Activated B cell treated with CpG ODN at 0.5 μM for 24 hours (primary cell): ENCODE results near the gene LST1. TPM values are rescaled to one million over a fixed set of nuclear protein-coding genes. Genes with fewer than 3 reads are reported as not detected.

Source experiments
- ATAC-seq: fragments of 200-7000 bp; cut with Tn5 transposase; one replicate; pipeline ENCODE4 v1.10.0; 2021; ENCODE audit warnings: low read depth, mild to moderate bottlenecking, moderate library complexity
- CTCF ChIA-PET: fragments of 350-600 bp; sonication (Branson Sonifier 250); formaldehyde crosslinking; loops from one replicate; lab custom pipeline; 2021; ENCODE audit warnings: antibody characterized with exemption; lab: Charles Lee
- POLR2A ChIA-PET: fragments of 350-600 bp; sonication (Branson Sonifier 250); formaldehyde crosslinking; loops from one replicate; lab custom pipeline; 2021; ENCODE audit warnings: antibody characterized with exemption; lab: Charles Lee
- DNase-seq: peaks from one replicate; pipeline ENCODE4 v3.0.0; 2022
- H3K27ac Mint-ChIP-seq: one replicate; pipeline ENCODE4 v1.8.0; 2020; ENCODE audit warnings: mixed read lengths
- H3K27me3 Mint-ChIP-seq: one replicate; pipeline ENCODE4 v1.8.0; 2021; ENCODE audit warnings: mixed read lengths
- H3K36me3 Mint-ChIP-seq: one replicate; pipeline ENCODE4 v1.8.0; 2021; ENCODE audit warnings: low read depth, mixed read lengths
- H3K4me1 Mint-ChIP-seq: one replicate; pipeline ENCODE4 v1.8.0; 2021; ENCODE audit warnings: mixed read lengths
- H3K4me3 Mint-ChIP-seq: one replicate; pipeline ENCODE4 v1.8.0; 2020; ENCODE audit warnings: mild to moderate bottlenecking, mixed read lengths
- H3K9me3 Mint-ChIP-seq: one replicate; pipeline ENCODE4 v1.8.0; 2020; ENCODE audit warnings: mixed read lengths
- intact Hi-C: fragments of 100-400 bp; cut with micrococcal nuclease; formaldehyde crosslinking; loops from one replicate; pipeline ENCODE4 v1.15.1; 2024
- total RNA-seq: library from RNA; stranded (reverse); gene quantifications from 2 replicates; pipeline ENCODE4 v1.2.3, GENCODE V29; 2022
- TF ChIP-seq, protein P1 (sequence below): fragments of 200-600 bp; IDR thresholded peaks from one replicate; pipeline ENCODE4 v1.8.0; 2022; ENCODE audit warnings: antibody characterized with exemption, mild to moderate bottlenecking

LST1 gene
- total RNA-seq, 1 donor from 2014 or later = 8.4 TPM

DNA sequence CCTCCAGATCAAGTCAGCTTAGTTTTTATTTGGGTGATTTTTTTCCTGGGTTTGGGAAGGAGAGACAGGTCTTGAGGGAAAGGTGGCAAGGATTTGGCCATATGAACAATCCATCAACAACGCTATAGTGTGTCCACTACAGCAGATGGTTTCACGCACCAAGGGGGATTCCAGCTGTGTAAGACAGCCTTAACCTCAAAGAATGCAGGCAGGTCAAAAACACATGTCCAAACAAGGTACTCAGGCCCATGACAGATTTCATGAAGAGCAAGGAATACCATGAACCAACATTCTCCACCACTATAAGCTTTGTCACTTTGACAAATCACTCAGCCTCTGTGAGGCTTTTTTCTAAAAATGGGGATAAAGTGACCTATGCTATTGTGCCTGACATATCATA, 30.9 kb downstream of the LST1 start:
- intact Hi-C loops = no loop called here
- TF ChIP-seq, protein P1, sequence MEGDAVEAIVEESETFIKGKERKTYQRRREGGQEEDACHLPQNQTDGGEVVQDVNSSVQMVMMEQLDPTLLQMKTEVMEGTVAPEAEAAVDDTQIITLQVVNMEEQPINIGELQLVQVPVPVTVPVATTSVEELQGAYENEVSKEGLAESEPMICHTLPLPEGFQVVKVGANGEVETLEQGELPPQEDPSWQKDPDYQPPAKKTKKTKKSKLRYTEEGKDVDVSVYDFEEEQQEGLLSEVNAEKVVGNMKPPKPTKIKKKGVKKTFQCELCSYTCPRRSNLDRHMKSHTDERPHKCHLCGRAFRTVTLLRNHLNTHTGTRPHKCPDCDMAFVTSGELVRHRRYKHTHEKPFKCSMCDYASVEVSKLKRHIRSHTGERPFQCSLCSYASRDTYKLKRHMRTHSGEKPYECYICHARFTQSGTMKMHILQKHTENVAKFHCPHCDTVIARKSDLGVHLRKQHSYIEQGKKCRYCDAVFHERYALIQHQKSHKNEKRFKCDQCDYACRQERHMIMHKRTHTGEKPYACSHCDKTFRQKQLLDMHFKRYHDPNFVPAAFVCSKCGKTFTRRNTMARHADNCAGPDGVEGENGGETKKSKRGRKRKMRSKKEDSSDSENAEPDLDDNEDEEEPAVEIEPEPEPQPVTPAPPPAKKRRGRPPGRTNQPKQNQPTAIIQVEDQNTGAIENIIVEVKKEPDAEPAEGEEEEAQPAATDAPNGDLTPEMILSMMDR = no peak
- ChIA-PET CTCF (interaction anchor here (0.6 to 1.7 kb wide), 3 partner anchors 12 to 22 kb away, joined by 3 to 4 read pairs (median 3); no protein-coding TSS in a partner anchor), POLR2A (interaction anchor here (0.6 to 1.6 kb wide), 3 partner anchors 25 to 60 kb away, joined by 3 to 8 read pairs (median 7); partner anchors contain the start of gene NCR3)
- peaks cover 15% of the 10 kb centered on the region for H3K36me3 Mint-ChIP-seq
- no peaks in the 10 kb centered on the region for H3K27me3 Mint-ChIP-seq
- H3K27ac Mint-ChIP-seq = peak overlapping the region; percentile 42
- DNase-seq (no peak), ATAC-seq (no peak)
- no peak overlapping the region for H3K4me3 Mint-ChIP-seq
- H3K4me1 Mint-ChIP-seq = peaks cover 53% of the 10 kb centered on the region
- peaks cover 1% of the 10 kb centered on the region for H3K9me3 Mint-ChIP-seq

DNA sequence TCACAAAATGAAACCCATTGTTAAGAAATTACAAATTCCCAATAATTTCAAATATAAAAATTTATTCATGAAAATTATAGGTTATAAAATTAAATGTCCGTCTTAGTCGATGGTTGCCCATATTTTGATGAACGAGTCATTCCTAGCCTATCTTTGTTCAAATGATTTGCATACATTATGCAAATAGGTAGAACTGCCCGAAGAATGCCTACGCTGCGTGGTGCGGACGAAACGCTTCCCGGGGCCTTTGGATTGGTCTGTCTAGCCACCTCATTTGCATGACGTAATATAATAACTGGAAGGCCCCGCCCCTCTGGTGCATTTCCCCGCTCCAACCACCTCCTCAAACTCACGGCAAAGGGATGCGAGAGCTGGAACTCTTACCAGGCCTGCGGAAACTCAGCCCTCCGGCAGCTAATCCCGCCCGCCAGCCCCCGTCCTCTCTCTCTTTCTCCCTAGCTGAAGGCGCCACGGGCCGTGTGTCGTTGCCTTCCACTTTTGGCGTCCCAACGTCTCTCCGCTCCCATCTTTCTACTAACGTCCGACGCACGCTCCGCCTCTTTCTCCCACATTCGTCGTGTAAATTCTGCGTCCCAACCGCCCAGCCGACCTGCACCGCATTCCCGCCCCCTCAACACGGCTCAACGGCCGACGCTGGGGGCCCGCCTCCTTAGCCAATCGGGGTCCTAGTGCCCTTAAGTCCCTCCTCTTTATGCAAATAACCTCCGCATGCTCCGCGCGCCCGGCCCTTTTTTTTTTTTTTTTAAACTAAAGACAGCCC, 33.9 kb downstream of the LST1 start:
- H3K9me3 Mint-ChIP-seq = peaks cover 1% of the 10 kb centered on the region
- peaks cover 46% of the 10 kb centered on the region for H3K4me1 Mint-ChIP-seq
- ChIA-PET CTCF (interaction anchor here (1.0 to 1.3 kb wide), 2 partner anchors 22 to 69 kb away, joined by 3 to 6 read pairs; no protein-coding TSS in a partner anchor), POLR2A (interaction anchor here (0.6 to 2.9 kb wide), 26 partner anchors 18 to 1178 kb away, joined by 3 to 34 read pairs (median 5); partner anchors contain the start of genes ABHD16A, BAG6, C6orf47 and CLIC1)
- DNase-seq (peak; percentile 87), ATAC-seq (peak; percentile 84)
- H3K27me3 Mint-ChIP-seq = no peaks in the 10 kb centered on the region
- TF ChIP-seq, protein P1 = no peak
- intact Hi-C loops = loop anchor here (1.0 to 5.0 kb wide), 12 partner anchors 32 to 1063 kb away; partner anchors contain the start of genes ABHD16A, BAG6, CLIC1 and DDX39B
- H3K4me3 Mint-ChIP-seq = peak overlapping the region; percentile 86
- peak overlapping the region; percentile 94 for H3K27ac Mint-ChIP-seq
- peaks cover 42% of the 10 kb centered on the region for H3K36me3 Mint-ChIP-seq

DNA sequence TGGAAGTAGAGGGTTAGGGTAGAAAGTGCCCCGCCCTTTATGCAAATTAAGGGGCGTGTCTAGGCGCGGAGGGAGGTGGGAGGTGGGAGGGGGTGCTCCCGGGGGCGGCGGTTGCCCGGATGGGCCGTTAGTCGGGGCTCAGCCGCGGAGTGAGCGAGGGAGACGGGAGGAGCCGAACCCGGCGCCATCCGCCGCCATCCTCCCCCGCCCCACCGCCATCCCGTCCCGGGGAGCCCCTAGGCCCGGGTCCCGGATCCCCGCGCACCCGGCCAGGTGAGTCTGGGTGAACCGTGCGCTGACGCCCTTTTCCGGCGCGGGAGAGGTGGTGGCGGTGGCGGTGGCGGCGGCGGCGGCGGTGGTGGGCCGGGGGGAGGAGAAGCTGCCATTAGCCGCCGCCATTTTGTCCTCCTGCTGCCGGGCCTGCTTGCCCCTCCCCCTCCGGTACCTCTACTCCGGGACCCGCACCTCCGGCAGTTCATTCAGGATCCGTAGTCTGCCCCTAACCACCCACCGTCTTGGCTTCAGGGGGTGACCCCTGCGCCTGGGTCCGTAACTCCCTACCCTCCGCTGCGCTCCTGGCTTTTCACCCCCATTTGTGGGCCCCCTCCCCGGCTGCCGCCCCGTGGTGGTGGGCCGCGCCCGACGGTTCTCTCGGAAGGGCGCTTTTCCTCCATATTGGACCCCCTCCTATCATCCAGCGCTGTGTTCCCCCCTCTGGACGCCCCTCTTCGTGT, 34.7 kb downstream of the LST1 start, which contains the start of gene PRRC2A:
Gene PRRC2A, plus strand, starts transcription at position 130 of the 734 bp plus-strand sequence. CDS start 2,075 bp downstream, outside the sequence.
- ChIA-PET CTCF (interaction anchor here (1.0 to 1.3 kb wide), 2 partner anchors 22 to 70 kb away, joined by 3 to 6 read pairs; no protein-coding TSS in a partner anchor), POLR2A (interaction anchor here (0.6 to 2.9 kb wide), 26 partner anchors 8 to 1177 kb away, joined by 3 to 34 read pairs (median 5); partner anchors contain the start of genes ABHD16A, BAG6, DDAH2 and DDX39B)
- Mint-ChIP-seq H3K27ac (peak within 1 kb of the TSS; percentile 95), H3K36me3 (peaks cover 50% of the 10 kb centered on the region), H3K4me1 (peaks cover 38% of the 10 kb centered on the region), H3K4me3 (peak within 1 kb of the TSS; percentile 86), H3K9me3 (peaks cover 1% of the 10 kb centered on the region), H3K27me3 (no peaks in the 10 kb centered on the region)
- TF ChIP-seq, protein P1 = no peak
- DNase-seq (no peak), ATAC-seq (peak; percentile 30)
- intact Hi-C loops = loop anchor here (1.0 to 5.0 kb wide), 12 partner anchors 32 to 1064 kb away; partner anchors contain the start of genes ABHD16A, BAG6, CLIC1 and DDX39B

DNA sequence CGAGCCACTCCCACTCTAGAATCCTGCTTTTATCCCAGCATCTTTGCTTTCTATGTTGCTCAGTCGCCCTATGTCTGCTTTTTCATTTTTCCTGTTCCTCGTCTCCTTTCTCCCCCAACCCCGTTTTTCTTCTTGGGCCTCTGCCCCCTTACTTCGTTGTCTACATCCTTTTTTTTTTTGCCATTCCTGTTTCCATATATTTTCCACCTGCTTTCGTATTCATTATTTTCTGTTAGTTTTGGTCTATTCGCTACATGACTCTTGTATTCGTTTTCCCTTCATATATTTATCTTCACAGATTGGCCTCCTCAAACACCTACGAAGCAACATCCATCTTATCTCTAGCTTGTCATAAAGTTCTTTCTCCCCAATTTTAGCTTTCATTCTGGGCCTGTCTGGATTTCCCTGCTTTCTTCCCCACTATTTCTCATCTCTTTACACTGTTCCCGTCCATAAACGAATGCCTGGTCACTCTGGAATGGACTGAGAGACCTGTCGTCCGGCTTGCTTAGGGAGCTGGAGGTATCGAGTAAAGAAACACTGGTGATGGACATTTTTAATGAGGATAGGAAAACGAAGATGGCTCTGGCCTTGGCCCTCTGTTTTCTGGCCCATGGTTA, 35.4 kb downstream of the LST1 start:
- POLR2A ChIA-PET = interaction anchor here (0.6 to 2.9 kb wide), 21 partner anchors 8 to 1007 kb away, joined by 3 to 34 read pairs (median 6); partner anchors contain the start of genes BAG6, DDAH2, DDX39B and GPANK1
- DNase-seq (no peak), ATAC-seq (no peak)
- peaks cover 32% of the 10 kb centered on the region for H3K4me1 Mint-ChIP-seq
- TF ChIP-seq, protein P1 = no peak
- peaks cover 1% of the 10 kb centered on the region for H3K9me3 Mint-ChIP-seq
- intact Hi-C loops = loop anchor here (2.0 to 5.0 kb wide), 5 partner anchors 41 to 1065 kb away; partner anchors contain the start of genes CLIC1, GNL1, NELFE and PRR3
- peak overlapping the region; percentile 86 for H3K4me3 Mint-ChIP-seq
- CTCF ChIA-PET = interaction anchor here (1.1 kb wide), 1 partner anchor 72 kb away, joined by 4 read pairs; no protein-coding TSS in a partner anchor
- peak overlapping the region; percentile 95 for H3K27ac Mint-ChIP-seq
- H3K36me3 Mint-ChIP-seq = peaks cover 57% of the 10 kb centered on the region
- no peaks in the 10 kb centered on the region for H3K27me3 Mint-ChIP-seq
